ENCODE measurements around the gene ESRRB. TPM values are rescaled to one million over a fixed set of nuclear protein-coding genes. Genes with fewer than 3 reads are reported as not detected.

ESRRB gene
- total RNA-seq, 1 donor from 2014 or later = 0.15 TPM

- H3K27me3 Mint-ChIP-seq (ENCODE audit: low read depth) = peaks cover 5% of the 10 kb centered on the region
- no peaks in the 10 kb centered on the region for H3K9me3 Mint-ChIP-seq (ENCODE audit: low read depth)
- no peaks in the 10 kb centered on the region for H3K4me1 Mint-ChIP-seq (ENCODE audit: low read depth)
- H3K36me3 Mint-ChIP-seq (ENCODE audit: low read depth) = no peaks in the 10 kb centered on the region
- DNase-seq (ENCODE audit: low spot score) = no peak
- H3K4me3 Mint-ChIP-seq (ENCODE audit: unreplicated experiment) = no peak overlapping the region
- H3K27ac Mint-ChIP-seq (ENCODE audit: unreplicated experiment) = no peak overlapping the region
- TF ChIP-seq CTCF (IDR thresholded peaks at IDR 0.05) = no peak
Measured at GRCh38 chr14:76431538-76431937, 55.6 kb downstream of the ESRRB start.

GRCh38 chr14:76432827-76433752 is 57.2 kb downstream of the ESRRB start:
- Mint-ChIP-seq H3K27ac (ENCODE audit: unreplicated experiment) (no peak overlapping the region), H3K4me1 (ENCODE audit: low read depth) (no peaks in the 10 kb centered on the region), H3K4me3 (ENCODE audit: unreplicated experiment) (no peak overlapping the region), H3K9me3 (ENCODE audit: low read depth) (no peaks in the 10 kb centered on the region), H3K27me3 (ENCODE audit: low read depth) (peaks cover 7% of the 10 kb centered on the region), H3K36me3 (ENCODE audit: low read depth) (no peaks in the 10 kb centered on the region)
- no peak for DNase-seq (ENCODE audit: low spot score)
- no peak for TF ChIP-seq CTCF (IDR thresholded peaks at IDR 0.05)

GRCh38 chr14:76434220-76434619 is 58.3 kb downstream of the ESRRB start:
- Mint-ChIP-seq H3K4me1 (ENCODE audit: low read depth) (no peaks in the 10 kb centered on the region), H3K4me3 (ENCODE audit: unreplicated experiment) (no peak overlapping the region), H3K36me3 (ENCODE audit: low read depth) (no peaks in the 10 kb centered on the region), H3K9me3 (ENCODE audit: low read depth) (no peaks in the 10 kb centered on the region), H3K27ac (ENCODE audit: unreplicated experiment) (no peak overlapping the region), H3K27me3 (ENCODE audit: low read depth) (peaks cover 7% of the 10 kb centered on the region)
- DNase-seq (ENCODE audit: low spot score) = no peak
- TF ChIP-seq CTCF (IDR thresholded peaks at IDR 0.05) = no peak

GRCh38 chr14:76439237-76439775 is 63.4 kb downstream of the ESRRB start:
- Mint-ChIP-seq H3K27me3 (ENCODE audit: low read depth) (peaks cover 4% of the 10 kb centered on the region), H3K4me3 (ENCODE audit: unreplicated experiment) (no peak overlapping the region), H3K4me1 (ENCODE audit: low read depth) (no peaks in the 10 kb centered on the region), H3K36me3 (ENCODE audit: low read depth) (no peaks in the 10 kb centered on the region), H3K27ac (ENCODE audit: unreplicated experiment) (no peak overlapping the region), H3K9me3 (ENCODE audit: low read depth) (no peaks in the 10 kb centered on the region)
- DNase-seq (ENCODE audit: low spot score) = no peak
- TF ChIP-seq CTCF (IDR thresholded peaks at IDR 0.05) = no peak

GRCh38 chr14:76446486-76446885 is 70.5 kb downstream of the ESRRB start:
- no peak for DNase-seq (ENCODE audit: low spot score)
- H3K4me1 Mint-ChIP-seq (ENCODE audit: low read depth) = no peaks in the 10 kb centered on the region
- H3K27me3 Mint-ChIP-seq (ENCODE audit: low read depth) = peaks cover 26% of the 10 kb centered on the region
- H3K36me3 Mint-ChIP-seq (ENCODE audit: low read depth) = no peaks in the 10 kb centered on the region
- H3K27ac Mint-ChIP-seq (ENCODE audit: unreplicated experiment) = no peak overlapping the region
- H3K4me3 Mint-ChIP-seq (ENCODE audit: unreplicated experiment) = no peak overlapping the region
- TF ChIP-seq CTCF (IDR thresholded peaks at IDR 0.05) = no peak
- H3K9me3 Mint-ChIP-seq (ENCODE audit: low read depth) = no peaks in the 10 kb centered on the region

All from chondrocyte (in vitro differentiated cells).